WTC11 (cell line): ENCODE data around the gene GAB2. TPM values are rescaled to one million over a fixed set of nuclear protein-coding genes. Genes with fewer than 3 reads are reported as not detected.

Experiments
- ATAC-seq: fragments of 200-7000 bp; cut with Tn5 transposase; 2 replicates; pipeline ENCODE4 v1.10.0; 2021; ENCODE audit warnings: mild to moderate bottlenecking, moderate library complexity
- CTCF ChIA-PET: fragments of 300-600 bp; sonication (Branson Sonifier 250); formaldehyde crosslinking; loops from one replicate; lab custom pipeline; 2021; ENCODE audit warnings: antibody characterized with exemption; lab: Charles Lee
- POLR2A ChIA-PET: fragments of 350-600 bp; sonication (Branson Sonifier 250); formaldehyde crosslinking; loops from one replicate; lab custom pipeline; 2021; ENCODE audit warnings: antibody characterized with exemption; lab: Charles Lee
- DNase-seq: peaks from one replicate; pipeline ENCODE4 v3.0.0; 2021; ENCODE audit warnings: low spot score
- H3K27ac Mint-ChIP-seq: 2 replicates; pipeline ENCODE4 v1.8.0; 2021; ENCODE audit warnings: mixed read lengths
- H3K27me3 Mint-ChIP-seq: 2 replicates; pipeline ENCODE4 v1.8.0; 2021; ENCODE audit warnings: low read depth, mild to moderate bottlenecking, moderate library complexity, mixed read lengths
- H3K36me3 Mint-ChIP-seq: 2 replicates; pipeline ENCODE4 v1.8.0; 2021; ENCODE audit warnings: mixed read lengths
- H3K4me1 Mint-ChIP-seq: 2 replicates; pipeline ENCODE4 v1.8.0; 2022; ENCODE audit warnings: mixed read lengths
- H3K4me3 Mint-ChIP-seq: 2 replicates; pipeline ENCODE4 v1.8.0; 2021; ENCODE audit warnings: mild to moderate bottlenecking, moderate library complexity, mixed read lengths
- H3K9me3 Mint-ChIP-seq: 2 replicates; pipeline ENCODE4 v1.8.0; 2021; ENCODE audit warnings: mixed read lengths
- MXD4 ChIP-seq: fragments of 250-450 bp; sonication (Bioruptor Pico); IDR thresholded peaks from 2 replicates; pipeline ENCODE4 v1.8.0; 2021; ENCODE audit warnings: mild to moderate bottlenecking, moderate library complexity, borderline replicate concordance
- NFATC4 ChIP-seq: fragments of 250-450 bp; sonication (Bioruptor Pico); IDR thresholded peaks from 2 replicates; pipeline ENCODE4 v1.9.0; 2021; ENCODE audit warnings: mild to moderate bottlenecking
- NFYB ChIP-seq: sonication (generic); formaldehyde crosslinking; conservative IDR thresholded peaks from 2 replicates; pipeline ENCODE4 v1.8.0; 2022; ENCODE audit warnings: low read depth, missing genetic modification reagents
- NR2C2 ChIP-seq: sonication (generic); formaldehyde crosslinking; IDR thresholded peaks from 2 replicates; pipeline ENCODE4 v1.8.0; 2022; ENCODE audit warnings: mild to moderate bottlenecking, missing genetic modification reagents
- TEAD4 ChIP-seq: sonication (generic); formaldehyde crosslinking; IDR thresholded peaks from 2 replicates; pipeline ENCODE4 v1.8.0; 2022; ENCODE audit warnings: mild to moderate bottlenecking, missing genetic modification reagents
- ZBTB21 ChIP-seq: sonication (generic); formaldehyde crosslinking; IDR thresholded peaks from 2 replicates; pipeline ENCODE4 v1.8.1; 2023; ENCODE audit warnings: mild to moderate bottlenecking, missing genetic modification reagents, borderline replicate concordance
- ZNF219 ChIP-seq: sonication (generic); formaldehyde crosslinking; IDR thresholded peaks from 2 replicates; pipeline ENCODE4 v1.8.0; 2023; ENCODE audit warnings: missing genetic modification reagents, mild to moderate bottlenecking, borderline replicate concordance
- ZNF416 ChIP-seq: fragments of 250-450 bp; sonication (Bioruptor Pico); IDR thresholded peaks from 2 replicates; pipeline ENCODE4 v1.9.0; 2021; ENCODE audit warnings: mild to moderate bottlenecking, inconsistent platforms
- total RNA-seq: library from RNA; stranded (reverse); gene quantifications from 3 replicates; pipeline ENCODE4 v1.2.3, GENCODE V29; 2021
- TF ChIP-seq, protein P1 (sequence below): sonication (generic); formaldehyde crosslinking; IDR thresholded peaks from 2 replicates; pipeline ENCODE4 v1.8.1; 2023; ENCODE audit warnings: mild to moderate bottlenecking, moderate library complexity, missing genetic modification reagents
- TF ChIP-seq, protein P2 (sequence below): fragments of 200-600 bp; IDR thresholded peaks from 2 replicates; pipeline ENCODE4 v1.8.0; 2022; ENCODE audit warnings: antibody characterized with exemption
- TF ChIP-seq, protein P3 (sequence below): fragments of 250-450 bp; sonication (Bioruptor Pico); IDR thresholded peaks from 2 replicates; pipeline ENCODE4 v1.8.0; 2021; ENCODE audit warnings: mild to moderate bottlenecking
- TF ChIP-seq, protein P4 (sequence below): sonication (generic); formaldehyde crosslinking; IDR thresholded peaks from 2 replicates; pipeline ENCODE4 v1.8.0; 2022; ENCODE audit warnings: mild to moderate bottlenecking, missing genetic modification reagents
- TF ChIP-seq, protein P5 (sequence below): sonication (generic); formaldehyde crosslinking; IDR thresholded peaks from 2 replicates; pipeline ENCODE4 v1.8.0; 2023; ENCODE audit warnings: missing genetic modification reagents
- TF ChIP-seq, protein P6 (sequence below): sonication (generic); formaldehyde crosslinking; IDR thresholded peaks from 2 replicates; pipeline ENCODE4 v1.8.1; 2022; ENCODE audit warnings: mild to moderate bottlenecking, moderate library complexity, missing genetic modification reagents
- TF ChIP-seq, protein P7 (sequence below): fragments of 250-450 bp; sonication (Bioruptor Pico); IDR thresholded peaks from 2 replicates; pipeline ENCODE4 v1.9.0; 2021; ENCODE audit warnings: mild to moderate bottlenecking

Gene GAB2
- total RNA-seq, 1 experiment from 2014 or later: 10.6 TPM

DNA sequence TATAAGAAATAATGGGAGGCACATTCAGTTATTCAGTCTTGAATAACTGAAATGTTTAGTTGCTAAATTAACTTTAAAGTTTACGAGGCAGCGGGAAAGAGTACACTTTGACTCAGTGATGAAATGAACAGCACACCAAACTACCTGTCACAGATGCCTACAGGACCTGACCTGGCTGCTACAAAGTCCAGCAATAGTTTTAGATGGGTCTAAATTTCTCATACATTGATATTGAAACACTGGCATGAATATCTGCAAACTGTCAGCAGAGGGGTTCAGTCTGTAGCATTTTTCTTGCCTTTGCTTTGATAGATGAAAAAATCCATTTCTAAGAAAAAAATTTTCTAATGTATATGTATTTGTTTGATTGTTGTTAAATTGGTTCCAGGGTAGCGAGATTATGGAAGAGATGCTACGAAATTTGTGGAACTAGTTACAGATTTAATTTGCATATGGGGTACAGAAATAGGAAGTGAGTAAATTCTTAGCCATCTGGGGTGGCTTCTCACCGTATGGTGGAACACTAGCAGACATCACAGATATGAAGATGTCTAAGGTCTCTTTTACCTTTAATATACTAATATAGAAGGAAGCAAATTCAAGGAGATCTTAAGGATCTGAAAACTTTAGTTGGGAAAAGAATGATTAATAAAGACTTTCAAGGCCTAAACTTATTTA lies 20.8 kb upstream of the GAB2 start (continued):
- TF ChIP-seq, protein P1, sequence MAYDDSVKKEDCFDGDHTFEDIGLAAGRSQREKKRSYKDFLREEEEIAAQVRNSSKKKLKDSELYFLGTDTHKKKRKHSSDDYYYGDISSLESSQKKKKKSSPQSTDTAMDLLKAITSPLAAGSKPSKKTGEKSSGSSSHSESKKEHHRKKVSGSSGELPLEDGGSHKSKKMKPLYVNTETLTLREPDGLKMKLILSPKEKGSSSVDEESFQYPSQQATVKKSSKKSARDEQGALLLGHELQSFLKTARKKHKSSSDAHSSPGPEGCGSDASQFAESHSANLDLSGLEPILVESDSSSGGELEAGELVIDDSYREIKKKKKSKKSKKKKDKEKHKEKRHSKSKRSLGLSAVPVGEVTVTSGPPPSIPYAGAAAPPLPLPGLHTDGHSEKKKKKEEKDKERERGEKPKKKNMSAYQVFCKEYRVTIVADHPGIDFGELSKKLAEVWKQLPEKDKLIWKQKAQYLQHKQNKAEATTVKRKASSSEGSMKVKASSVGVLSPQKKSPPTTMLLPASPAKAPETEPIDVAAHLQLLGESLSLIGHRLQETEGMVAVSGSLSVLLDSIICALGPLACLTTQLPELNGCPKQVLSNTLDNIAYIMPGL (CRISPR knock-in tag): no peak
- TF ChIP-seq, protein P2, sequence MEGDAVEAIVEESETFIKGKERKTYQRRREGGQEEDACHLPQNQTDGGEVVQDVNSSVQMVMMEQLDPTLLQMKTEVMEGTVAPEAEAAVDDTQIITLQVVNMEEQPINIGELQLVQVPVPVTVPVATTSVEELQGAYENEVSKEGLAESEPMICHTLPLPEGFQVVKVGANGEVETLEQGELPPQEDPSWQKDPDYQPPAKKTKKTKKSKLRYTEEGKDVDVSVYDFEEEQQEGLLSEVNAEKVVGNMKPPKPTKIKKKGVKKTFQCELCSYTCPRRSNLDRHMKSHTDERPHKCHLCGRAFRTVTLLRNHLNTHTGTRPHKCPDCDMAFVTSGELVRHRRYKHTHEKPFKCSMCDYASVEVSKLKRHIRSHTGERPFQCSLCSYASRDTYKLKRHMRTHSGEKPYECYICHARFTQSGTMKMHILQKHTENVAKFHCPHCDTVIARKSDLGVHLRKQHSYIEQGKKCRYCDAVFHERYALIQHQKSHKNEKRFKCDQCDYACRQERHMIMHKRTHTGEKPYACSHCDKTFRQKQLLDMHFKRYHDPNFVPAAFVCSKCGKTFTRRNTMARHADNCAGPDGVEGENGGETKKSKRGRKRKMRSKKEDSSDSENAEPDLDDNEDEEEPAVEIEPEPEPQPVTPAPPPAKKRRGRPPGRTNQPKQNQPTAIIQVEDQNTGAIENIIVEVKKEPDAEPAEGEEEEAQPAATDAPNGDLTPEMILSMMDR: no peak

DNA sequence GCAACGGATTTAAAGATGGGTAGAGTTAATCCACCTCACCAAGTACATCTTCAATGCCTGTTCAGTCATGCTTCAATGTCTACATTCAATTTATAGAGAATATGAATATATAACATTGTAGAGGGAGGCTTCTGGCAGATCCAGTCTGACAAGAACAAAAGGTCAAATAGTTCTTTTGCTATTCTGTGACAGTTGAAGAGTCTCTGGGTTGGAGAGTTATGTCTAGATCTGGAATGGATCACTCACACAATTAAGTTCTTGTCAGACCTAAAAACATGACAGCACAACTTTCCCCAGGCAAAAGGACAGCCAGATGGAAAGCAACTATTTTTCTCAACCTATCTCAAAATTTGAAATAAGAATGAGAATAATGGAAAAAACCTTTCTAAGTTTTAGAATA lies 15.3 kb upstream of the GAB2 start:
- DNase-seq: no peak
- no peak overlapping the region for H3K4me3 Mint-ChIP-seq
- no peaks in the 10 kb centered on the region for H3K9me3 Mint-ChIP-seq
- peaks cover 9% of the 10 kb centered on the region for H3K4me1 Mint-ChIP-seq
- ATAC-seq: no peak
- CTCF ChIA-PET: interaction anchor here (0.6 to 2.8 kb wide), 21 partner anchors 12 to 657 kb away, joined by 3 to 20 read pairs (median 4); partner anchors contain the start of gene GAB2
- no peaks in the 10 kb centered on the region for H3K27me3 Mint-ChIP-seq
- no peak overlapping the region for H3K27ac Mint-ChIP-seq
- POLR2A ChIA-PET: interaction anchor here (0.7 kb wide), 1 partner anchor 381 kb away, joined by 4 read pairs; no protein-coding TSS in a partner anchor
- no peaks in the 10 kb centered on the region for H3K36me3 Mint-ChIP-seq
- no peak for TF ChIP-seq ZNF219 (CRISPR knock-in tag)
- TF ChIP-seq NR2C2 (CRISPR knock-in tag): no peak
- TF ChIP-seq NFATC4: no peak
- no peak for TF ChIP-seq NFYB
- TF ChIP-seq, protein P1 (CRISPR knock-in tag): no peak
- no peak for TF ChIP-seq ZNF416 (CRISPR knock-in tag)
- TF ChIP-seq, protein P2: no peak
- TF ChIP-seq, protein P3, sequence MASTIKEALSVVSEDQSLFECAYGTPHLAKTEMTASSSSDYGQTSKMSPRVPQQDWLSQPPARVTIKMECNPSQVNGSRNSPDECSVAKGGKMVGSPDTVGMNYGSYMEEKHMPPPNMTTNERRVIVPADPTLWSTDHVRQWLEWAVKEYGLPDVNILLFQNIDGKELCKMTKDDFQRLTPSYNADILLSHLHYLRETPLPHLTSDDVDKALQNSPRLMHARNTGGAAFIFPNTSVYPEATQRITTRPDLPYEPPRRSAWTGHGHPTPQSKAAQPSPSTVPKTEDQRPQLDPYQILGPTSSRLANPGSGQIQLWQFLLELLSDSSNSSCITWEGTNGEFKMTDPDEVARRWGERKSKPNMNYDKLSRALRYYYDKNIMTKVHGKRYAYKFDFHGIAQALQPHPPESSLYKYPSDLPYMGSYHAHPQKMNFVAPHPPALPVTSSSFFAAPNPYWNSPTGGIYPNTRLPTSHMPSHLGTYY (CRISPR knock-in tag): no peak
- TF ChIP-seq, protein P4, sequence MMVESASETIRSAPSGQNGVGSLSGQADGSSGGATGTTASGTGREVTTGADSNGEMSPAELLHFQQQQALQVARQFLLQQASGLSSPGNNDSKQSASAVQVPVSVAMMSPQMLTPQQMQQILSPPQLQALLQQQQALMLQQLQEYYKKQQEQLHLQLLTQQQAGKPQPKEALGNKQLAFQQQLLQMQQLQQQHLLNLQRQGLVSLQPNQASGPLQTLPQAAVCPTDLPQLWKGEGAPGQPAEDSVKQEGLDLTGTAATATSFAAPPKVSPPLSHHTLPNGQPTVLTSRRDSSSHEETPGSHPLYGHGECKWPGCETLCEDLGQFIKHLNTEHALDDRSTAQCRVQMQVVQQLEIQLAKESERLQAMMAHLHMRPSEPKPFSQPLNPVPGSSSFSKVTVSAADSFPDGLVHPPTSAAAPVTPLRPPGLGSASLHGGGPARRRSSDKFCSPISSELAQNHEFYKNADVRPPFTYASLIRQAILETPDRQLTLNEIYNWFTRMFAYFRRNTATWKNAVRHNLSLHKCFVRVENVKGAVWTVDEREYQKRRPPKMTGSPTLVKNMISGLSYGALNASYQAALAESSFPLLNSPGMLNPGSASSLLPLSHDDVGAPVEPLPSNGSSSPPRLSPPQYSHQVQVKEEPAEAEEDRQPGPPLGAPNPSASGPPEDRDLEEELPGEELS (CRISPR knock-in tag): no peak
- no peak for TF ChIP-seq MXD4 (CRISPR knock-in tag)
- TF ChIP-seq TEAD4: no peak
- TF ChIP-seq, protein P5, sequence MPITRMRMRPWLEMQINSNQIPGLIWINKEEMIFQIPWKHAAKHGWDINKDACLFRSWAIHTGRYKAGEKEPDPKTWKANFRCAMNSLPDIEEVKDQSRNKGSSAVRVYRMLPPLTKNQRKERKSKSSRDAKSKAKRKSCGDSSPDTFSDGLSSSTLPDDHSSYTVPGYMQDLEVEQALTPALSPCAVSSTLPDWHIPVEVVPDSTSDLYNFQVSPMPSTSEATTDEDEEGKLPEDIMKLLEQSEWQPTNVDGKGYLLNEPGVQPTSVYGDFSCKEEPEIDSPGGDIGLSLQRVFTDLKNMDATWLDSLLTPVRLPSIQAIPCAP: no peak
- TF ChIP-seq, protein P6, sequence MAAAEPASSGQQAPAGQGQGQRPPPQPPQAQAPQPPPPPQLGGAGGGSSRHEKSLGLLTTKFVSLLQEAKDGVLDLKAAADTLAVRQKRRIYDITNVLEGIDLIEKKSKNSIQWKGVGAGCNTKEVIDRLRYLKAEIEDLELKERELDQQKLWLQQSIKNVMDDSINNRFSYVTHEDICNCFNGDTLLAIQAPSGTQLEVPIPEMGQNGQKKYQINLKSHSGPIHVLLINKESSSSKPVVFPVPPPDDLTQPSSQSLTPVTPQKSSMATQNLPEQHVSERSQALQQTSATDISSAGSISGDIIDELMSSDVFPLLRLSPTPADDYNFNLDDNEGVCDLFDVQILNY (CRISPR knock-in tag): no peak
- no peak for TF ChIP-seq ZBTB21 (CRISPR knock-in tag)
- TF ChIP-seq, protein P7, sequence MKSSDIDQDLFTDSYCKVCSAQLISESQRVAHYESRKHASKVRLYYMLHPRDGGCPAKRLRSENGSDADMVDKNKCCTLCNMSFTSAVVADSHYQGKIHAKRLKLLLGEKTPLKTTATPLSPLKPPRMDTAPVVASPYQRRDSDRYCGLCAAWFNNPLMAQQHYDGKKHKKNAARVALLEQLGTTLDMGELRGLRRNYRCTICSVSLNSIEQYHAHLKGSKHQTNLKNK (CRISPR knock-in tag): no peak
